HUDEP-2 (cell line): ENCODE measurements around the gene KCNJ5.

ENCODE experiments used
- DNase-seq, 76 experiments: peaks; one replicate each; lab custom pipeline; 2025; ENCODE audit not compliant: unreplicated experiment in 76 of 76; lab: John Stamatoyannopoulos, UW

KCNJ5 gene

GRCh38 chr11:128927683-128928336 lies 36.7 kb downstream of the KCNJ5 start:
- no peak for DNase-seq

- DNase-seq = no peak
Observed at GRCh38 chr11:128928400-128928799, 37.2 kb downstream of the KCNJ5 start.

- DNase-seq = no peak
Observed at GRCh38 chr11:128929468-128929867, 38.3 kb downstream of the KCNJ5 start.

DNA sequence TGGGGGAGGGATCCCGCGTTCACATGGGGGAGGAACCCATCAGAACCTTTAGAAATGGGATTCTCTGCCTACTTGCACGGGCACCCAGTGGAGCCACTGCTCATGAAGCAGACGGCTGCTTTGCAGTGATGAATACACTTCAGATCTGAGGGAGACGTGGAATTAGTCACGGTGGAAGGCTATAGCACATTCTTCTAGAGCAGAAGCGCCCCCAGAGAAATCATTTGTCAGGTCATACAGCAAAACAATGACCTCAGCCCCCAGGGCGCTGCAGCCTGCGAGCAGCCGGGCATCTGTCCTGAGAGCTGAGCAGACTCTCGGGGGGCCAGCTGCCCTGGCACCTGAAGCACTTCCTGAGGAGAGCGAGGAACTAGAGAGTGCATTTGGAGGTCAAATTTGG lies 38.8 kb downstream of the KCNJ5 start:
- no peak for DNase-seq

GRCh38 chr11:128931066-128931465 lies 39.9 kb downstream of the KCNJ5 start:
- no peak for DNase-seq

DNA sequence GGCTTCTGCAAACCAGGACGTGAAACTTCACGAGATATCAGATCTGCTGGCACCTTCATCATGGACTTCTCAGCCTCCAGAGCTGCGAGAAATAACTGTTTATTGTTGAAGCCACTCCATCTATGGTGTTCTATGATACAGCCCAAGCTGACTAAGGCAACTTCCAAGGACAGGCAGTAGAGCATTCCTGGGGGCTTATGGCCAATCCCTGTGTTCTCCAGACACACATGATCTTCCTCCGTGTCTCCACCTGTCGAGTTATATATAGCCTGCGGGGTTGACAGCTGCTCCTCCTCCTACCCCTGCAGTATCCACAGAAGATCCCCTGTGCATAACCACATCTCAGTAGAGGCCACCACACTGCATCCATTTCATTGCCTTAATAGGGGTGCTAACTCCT lies 40.5 kb downstream of the KCNJ5 start:
- DNase-seq = no peak

DNA sequence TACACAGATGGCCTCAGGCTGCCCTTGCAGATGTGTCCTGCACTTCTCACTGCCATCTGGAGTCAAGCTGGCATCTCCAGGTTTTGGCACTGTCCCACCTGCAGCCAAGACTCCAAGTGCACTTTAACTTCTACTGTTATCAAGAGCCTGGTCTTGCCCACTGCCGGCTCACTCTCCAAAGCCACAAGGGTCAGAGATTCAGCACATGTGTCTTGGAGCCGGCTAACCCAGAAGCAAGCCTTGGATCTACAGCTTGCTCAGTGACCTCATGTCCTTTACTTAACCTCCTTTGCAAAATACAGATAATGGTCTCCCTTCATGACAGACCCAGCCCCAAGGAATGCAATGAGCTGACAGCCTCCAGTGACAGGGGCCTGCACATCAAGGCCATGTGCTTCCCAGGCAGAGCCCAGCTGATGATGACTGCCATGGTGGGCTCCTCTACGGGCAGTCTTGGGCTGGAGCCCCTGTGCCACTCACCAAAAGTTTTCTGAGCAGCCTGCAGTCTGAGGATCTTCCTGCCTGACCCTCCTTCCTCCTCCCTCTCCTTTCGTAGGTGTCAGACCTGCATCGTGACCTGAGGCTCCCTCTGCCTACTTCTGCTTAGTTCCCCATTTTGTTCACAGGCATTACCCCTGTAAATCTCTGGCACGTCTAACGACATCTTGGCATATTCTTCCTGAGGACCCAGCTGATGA lies 42.5 kb downstream of the KCNJ5 start:
- no peak for DNase-seq

DNA sequence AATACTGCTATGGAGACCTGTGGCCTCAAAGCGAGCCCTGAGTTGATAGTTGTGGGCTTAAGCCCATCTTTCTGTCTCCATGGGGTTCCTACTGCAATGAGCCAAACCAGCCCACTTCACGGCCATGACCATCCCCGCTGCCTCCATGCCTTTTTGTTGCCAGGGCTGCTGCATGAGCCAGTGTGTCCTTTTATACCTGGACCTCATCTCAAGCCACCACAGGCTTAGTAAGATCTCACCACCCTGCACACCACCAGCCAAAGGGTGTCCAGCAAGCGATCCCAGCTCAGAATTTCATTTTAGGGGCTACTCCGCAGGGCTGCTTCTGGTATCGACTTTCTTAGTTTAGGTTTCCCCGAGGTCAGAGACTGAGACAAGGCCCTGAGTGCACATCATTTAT lies 43.2 kb downstream of the KCNJ5 start:
- DNase-seq = no peak

DNA sequence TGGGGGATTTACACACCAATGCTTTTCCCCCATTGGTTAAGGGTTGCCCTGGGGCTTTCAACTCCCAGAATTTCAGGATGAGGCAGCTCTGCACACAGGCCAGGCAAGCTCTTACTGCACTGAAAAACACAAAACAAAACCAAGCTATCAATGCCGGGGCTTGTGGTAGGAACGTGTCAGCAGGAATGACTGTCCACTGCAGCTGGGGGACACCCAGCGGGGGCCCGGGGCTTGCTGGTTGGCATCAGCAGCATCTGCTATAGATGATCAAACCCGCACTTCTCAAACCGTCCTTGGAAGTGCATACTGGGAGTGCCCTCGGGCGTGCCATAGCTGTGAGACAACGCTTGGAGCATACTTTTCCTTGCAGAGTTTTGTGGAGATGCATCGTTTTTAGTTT lies 43.8 kb downstream of the KCNJ5 start:
- DNase-seq = no peak

GRCh38 chr11:128936606-128937251 lies 45.6 kb downstream of the KCNJ5 start:
- DNase-seq = no peak

GRCh38 chr11:128937480-128937879 lies 46.3 kb downstream of the KCNJ5 start:
- no peak for DNase-seq

- no peak for DNase-seq
Observed at GRCh38 chr11:128938156-128938885, 47.2 kb downstream of the KCNJ5 start.

DNA sequence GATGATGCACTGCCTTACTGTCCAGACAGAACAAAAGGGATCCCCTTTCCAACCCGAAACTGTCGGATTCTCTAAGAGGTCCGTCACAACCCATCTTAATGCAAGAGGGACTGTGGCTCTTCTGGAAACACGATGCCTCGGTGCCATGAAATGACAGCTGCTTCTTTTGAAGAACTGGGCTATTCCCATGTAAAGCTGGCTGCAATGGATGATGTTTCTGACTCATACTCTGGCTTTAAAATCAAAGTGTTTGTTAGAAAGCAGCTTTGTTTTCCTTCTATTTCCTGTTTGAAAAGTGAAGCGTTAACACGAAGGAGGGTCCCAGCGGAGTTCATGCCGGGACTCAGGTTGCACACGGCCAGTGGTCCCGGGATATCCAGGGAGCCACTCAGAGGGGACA lies 48.4 kb downstream of the KCNJ5 start:
- DNase-seq = no peak

DNA sequence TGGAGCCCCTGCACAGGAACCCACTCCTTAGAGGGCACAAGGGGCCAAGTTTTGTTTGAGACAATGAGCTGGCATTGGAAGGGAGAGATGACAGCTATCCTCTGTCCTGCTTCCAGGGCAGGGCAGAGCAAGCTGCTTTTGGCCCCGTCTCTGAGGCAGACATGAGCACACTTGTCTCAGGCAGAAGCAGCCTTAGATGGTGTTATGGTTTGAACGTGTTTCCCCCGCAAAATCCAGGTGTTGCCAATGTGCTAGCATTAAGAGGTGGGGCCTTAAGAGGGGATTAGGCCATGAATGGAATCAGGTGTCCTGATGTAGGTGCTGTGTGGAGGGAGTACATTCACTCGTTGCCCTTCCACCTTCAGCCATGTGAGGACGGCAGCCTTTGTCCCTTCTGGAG lies 49.0 kb downstream of the KCNJ5 start:
- DNase-seq = no peak

DNA sequence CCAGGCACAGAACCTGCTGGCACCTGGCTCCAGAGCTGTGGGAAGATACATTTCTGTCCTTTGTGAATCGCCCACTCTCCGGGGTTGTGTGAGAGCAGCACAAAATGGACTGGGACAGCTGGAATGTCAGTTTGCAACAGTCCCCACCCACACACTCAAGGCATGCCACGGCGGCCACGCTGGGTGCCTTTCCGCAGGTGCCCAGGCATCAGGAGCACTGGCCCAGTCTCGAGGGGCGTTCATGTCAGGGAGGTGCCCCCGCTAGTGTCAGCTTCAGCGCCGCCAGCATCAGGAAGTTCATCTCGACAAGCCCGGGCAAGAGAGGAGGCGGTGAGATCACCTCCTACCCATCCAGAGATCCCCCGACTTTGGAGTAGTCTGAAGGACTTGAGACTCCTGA lies 49.4 kb downstream of the KCNJ5 start:
- no peak for DNase-seq

- DNase-seq = no peak
Observed at GRCh38 chr11:128941110-128941509, 50.0 kb downstream of the KCNJ5 start.

DNA sequence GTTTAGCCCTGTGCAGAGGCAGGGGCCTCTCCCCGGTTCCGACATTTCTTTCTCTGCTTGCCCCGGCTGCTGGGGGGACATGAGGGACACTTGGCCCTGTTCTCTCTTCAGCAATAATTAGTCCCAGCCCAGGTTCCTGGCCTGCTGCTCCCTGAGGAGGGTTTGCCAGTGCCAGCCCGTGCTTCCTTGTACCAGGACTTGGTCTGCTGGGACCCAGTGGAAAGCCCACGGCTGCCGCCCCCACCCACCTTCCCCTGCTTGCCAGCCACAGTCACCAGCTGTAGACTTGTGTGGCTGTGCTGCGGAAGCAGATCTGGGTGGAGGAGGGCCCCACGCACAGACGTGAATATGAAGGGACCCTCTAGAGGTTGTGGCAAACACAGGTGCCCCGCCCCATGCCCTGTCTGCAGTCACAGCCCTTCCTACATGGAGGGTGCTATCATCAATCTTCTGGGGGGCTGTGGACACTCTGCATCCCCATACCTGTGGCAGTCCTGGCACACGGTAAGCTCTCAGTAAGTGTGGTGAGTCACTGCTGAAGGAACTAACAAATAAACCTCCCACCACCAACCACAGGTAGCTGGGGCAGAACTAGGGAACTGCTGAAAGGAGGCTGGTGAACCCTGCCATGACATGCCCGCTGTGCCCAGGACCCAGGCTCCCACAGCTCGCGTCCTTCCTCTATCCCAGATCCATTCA lies 50.6 kb downstream of the KCNJ5 start:
- no peak for DNase-seq

- no peak for DNase-seq
Observed at GRCh38 chr11:128942272-128942612, 51.1 kb downstream of the KCNJ5 start.

DNA sequence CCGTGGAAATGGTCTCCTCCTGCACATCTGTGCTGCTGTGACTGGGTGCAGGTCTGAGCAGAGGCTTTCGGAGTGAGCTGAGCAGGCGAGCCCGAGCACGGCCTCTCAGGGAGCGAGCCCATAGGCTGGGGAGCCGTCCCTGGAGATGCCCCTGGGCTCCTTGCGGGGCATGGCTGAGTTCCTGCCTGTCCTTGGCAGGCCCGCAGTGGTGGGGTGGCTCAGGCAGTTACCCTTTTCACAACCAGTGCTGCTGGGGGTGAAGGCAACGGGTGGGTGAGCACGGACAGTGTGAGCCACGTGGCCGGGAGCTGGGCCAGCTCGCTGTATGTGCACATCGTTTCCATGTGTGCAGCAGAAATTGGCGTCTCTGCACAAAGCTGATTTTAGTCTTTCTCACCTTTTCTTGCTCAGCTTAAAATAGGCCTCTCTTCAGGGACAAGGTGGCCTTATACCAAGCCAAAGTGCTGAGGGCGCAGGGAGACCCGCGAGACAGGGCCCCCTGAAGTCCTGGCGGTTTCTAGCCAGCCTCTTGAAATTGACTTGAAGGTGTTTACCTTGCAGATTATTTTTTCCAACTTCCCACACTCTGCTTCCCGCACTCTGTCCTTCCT lies 51.8 kb downstream of the KCNJ5 start, which contains the start of gene TP53AIP1:
Gene TP53AIP1 (minus strand): TSS at position 55 of the 611 bp plus-strand sequence. CDS start 5,053 bp downstream, outside the sequence.
- no peak for DNase-seq

- no peak for DNase-seq
Observed at GRCh38 chr11:128943428-128943976, 52.3 kb downstream of the KCNJ5 start.
